ENCODE results near the gene MACROD2.

Gene MACROD2

DNA sequence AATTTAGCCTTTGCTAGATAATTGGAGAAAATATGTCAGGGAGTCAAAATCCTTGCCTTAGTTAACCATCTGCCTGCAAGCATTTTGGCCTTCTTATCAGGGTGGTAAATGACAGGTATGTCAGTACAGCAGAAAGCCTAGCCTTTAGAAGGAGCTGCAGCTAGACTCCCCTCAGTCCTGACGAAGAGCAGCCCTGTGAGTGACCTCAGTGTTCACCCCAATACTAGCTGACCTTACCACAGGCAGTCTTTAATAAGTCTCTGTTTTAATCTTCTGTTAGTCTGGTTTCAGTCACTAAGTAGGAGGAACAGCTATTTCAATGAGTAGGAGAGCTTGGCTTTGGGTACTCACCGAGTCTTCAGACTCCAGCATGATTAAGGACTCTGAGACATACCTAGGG, 682.1 kb downstream of the MACROD2 start:
- no peaks in the 10 kb centered on the region for H3K36me3 ChIP-seq (ENCODE audit: control insufficient read depth in 2 of 2, insufficient read depth in 1 of 2, low read length in 2 of 2)
- H3K4me1 ChIP-seq (ENCODE audit: control insufficient read depth, insufficient read depth, low read length), result no peaks in the 10 kb centered on the region
- TF ChIP-seq ZBTB21 (tag by site-specific recombination; IDR thresholded peaks at IDR 0.05) (no peak), ZNF596 (tag by site-specific recombination; IDR thresholded peaks at IDR 0.05) (no peak), ZNF514 (tag by site-specific recombination; IDR thresholded peaks at IDR 0.05) (no peak), ZNF777 (tag by site-specific recombination; IDR thresholded peaks at IDR 0.05; ENCODE audit: borderline replicate concordance) (no peak)
- TF ChIP-seq, protein P1, sequence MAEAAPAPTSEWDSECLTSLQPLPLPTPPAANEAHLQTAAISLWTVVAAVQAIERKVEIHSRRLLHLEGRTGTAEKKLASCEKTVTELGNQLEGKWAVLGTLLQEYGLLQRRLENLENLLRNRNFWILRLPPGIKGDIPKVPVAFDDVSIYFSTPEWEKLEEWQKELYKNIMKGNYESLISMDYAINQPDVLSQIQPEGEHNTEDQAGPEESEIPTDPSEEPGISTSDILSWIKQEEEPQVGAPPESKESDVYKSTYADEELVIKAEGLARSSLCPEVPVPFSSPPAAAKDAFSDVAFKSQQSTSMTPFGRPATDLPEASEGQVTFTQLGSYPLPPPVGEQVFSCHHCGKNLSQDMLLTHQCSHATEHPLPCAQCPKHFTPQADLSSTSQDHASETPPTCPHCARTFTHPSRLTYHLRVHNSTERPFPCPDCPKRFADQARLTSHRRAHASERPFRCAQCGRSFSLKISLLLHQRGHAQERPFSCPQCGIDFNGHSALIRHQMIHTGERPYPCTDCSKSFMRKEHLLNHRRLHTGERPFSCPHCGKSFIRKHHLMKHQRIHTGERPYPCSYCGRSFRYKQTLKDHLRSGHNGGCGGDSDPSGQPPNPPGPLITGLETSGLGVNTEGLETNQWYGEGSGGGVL (tag by site-specific recombination; IDR thresholded peaks at IDR 0.05), result no peak
- TF ChIP-seq, protein P2, sequence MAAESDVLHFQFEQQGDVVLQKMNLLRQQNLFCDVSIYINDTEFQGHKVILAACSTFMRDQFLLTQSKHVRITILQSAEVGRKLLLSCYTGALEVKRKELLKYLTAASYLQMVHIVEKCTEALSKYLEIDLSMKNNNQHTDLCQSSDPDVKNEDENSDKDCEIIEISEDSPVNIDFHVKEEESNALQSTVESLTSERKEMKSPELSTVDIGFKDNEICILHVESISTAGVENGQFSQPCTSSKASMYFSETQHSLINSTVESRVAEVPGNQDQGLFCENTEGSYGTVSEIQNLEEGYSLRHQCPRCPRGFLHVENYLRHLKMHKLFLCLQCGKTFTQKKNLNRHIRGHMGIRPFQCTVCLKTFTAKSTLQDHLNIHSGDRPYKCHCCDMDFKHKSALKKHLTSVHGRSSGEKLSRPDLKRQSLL (tag by site-specific recombination; IDR thresholded peaks at IDR 0.05), result no peak
- TF ChIP-seq, protein P3, sequence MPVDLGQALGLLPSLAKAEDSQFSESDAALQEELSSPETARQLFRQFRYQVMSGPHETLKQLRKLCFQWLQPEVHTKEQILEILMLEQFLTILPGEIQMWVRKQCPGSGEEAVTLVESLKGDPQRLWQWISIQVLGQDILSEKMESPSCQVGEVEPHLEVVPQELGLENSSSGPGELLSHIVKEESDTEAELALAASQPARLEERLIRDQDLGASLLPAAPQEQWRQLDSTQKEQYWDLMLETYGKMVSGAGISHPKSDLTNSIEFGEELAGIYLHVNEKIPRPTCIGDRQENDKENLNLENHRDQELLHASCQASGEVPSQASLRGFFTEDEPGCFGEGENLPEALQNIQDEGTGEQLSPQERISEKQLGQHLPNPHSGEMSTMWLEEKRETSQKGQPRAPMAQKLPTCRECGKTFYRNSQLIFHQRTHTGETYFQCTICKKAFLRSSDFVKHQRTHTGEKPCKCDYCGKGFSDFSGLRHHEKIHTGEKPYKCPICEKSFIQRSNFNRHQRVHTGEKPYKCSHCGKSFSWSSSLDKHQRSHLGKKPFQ (tag by site-specific recombination; IDR thresholded peaks at IDR 0.05), result no peak
- TF ChIP-seq, protein P4, sequence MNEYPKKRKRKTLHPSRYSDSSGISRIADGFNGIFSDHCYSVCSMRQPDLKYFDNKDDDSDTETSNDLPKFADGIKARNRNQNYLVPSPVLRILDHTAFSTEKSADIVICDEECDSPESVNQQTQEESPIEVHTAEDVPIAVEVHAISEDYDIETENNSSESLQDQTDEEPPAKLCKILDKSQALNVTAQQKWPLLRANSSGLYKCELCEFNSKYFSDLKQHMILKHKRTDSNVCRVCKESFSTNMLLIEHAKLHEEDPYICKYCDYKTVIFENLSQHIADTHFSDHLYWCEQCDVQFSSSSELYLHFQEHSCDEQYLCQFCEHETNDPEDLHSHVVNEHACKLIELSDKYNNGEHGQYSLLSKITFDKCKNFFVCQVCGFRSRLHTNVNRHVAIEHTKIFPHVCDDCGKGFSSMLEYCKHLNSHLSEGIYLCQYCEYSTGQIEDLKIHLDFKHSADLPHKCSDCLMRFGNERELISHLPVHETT (tag by site-specific recombination; IDR thresholded peaks at IDR 0.05), result no peak
- H3K27ac ChIP-seq (ENCODE audit: extremely low read depth, low read depth, low read length), result no peak overlapping the region
- no peaks in the 10 kb centered on the region for H3K9me3 ChIP-seq (ENCODE audit: control insufficient read depth, insufficient read depth, low read depth, low read length)
- ChIA-PET CTCF (interaction anchor here (1.3 kb wide), 1 partner anchor 340 kb away, joined by 3 read pairs; the partner anchor contains the start of gene FLRT3), POLR2A (no interaction called here)
- no peak overlapping the region for H3K4me3 ChIP-seq (ENCODE audit: low read depth, low read length)

DNA sequence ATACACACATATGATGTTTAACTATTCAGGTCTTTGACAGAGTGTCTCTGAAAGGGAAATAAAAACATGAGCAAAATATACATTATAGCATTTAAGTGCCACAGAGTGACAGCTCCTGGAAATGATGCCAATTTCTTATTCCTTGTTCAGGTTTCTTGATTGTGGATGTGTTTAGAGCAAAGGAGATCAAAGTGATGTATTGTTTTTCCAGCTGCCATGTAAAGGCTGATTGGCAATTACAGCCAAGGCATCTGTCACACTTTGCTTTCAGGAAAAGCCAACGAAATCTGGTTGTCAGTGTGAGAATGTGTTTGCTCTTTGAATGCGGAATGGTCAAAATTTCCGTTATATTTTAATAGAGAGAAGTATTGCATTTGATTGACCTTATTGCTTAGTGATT, 689.9 kb downstream of the MACROD2 start:
- no peaks in the 10 kb centered on the region for H3K4me1 ChIP-seq (ENCODE audit: control insufficient read depth, insufficient read depth, low read length)
- no peak overlapping the region for H3K27ac ChIP-seq (ENCODE audit: extremely low read depth, low read depth, low read length)
- ChIA-PET POLR2A (no interaction called here), CTCF (no interaction called here)
- H3K36me3 ChIP-seq (ENCODE audit: control insufficient read depth in 2 of 2, insufficient read depth in 1 of 2, low read length in 2 of 2), result no peaks in the 10 kb centered on the region
- H3K9me3 ChIP-seq (ENCODE audit: control insufficient read depth, insufficient read depth, low read depth, low read length), result no peaks in the 10 kb centered on the region
- TF ChIP-seq ZNF658 (tag by site-specific recombination; IDR thresholded peaks at IDR 0.05), result no peak
- no peak for TF ChIP-seq SCRT2 (tag by site-specific recombination; IDR thresholded peaks at IDR 0.05)
- TF ChIP-seq, protein P5, sequence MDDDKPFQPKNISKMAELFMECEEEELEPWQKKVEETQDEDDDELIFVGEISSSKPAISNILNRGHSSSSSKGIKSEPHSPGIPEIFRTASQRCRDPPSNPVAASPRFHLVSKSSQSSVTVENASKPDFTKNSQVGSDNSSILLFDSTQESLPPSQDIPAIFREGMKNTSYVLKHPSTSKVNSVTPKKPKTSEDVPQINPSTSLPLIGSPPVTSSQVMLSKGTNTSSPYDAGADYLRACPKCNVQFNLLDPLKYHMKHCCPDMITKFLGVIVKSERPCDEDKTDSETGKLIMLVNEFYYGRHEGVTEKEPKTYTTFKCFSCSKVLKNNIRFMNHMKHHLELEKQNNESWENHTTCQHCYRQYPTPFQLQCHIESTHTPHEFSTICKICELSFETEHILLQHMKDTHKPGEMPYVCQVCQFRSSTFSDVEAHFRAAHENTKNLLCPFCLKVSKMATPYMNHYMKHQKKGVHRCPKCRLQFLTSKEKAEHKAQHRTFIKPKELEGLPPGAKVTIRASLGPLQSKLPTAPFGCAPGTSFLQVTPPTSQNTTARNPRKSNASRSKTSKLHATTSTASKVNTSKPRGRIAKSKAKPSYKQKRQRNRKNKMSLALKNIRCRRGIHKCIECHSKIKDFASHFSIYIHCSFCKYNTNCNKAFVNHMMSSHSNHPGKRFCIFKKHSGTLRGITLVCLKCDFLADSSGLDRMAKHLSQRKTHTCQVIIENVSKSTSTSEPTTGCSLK (tag by site-specific recombination; IDR thresholded peaks at IDR 0.05), result no peak
- TF ChIP-seq, protein P6, sequence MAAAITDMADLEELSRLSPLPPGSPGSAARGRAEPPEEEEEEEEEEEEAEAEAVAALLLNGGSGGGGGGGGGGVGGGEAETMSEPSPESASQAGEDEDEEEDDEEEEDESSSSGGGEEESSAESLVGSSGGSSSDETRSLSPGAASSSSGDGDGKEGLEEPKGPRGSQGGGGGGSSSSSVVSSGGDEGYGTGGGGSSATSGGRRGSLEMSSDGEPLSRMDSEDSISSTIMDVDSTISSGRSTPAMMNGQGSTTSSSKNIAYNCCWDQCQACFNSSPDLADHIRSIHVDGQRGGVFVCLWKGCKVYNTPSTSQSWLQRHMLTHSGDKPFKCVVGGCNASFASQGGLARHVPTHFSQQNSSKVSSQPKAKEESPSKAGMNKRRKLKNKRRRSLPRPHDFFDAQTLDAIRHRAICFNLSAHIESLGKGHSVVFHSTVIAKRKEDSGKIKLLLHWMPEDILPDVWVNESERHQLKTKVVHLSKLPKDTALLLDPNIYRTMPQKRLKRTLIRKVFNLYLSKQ (tag by site-specific recombination; IDR thresholded peaks at IDR 0.05; ENCODE audit: borderline replicate concordance), result no peak
- TF ChIP-seq ZNF112 (tag by site-specific recombination; IDR thresholded peaks at IDR 0.05), result no peak
- TF ChIP-seq YY1 (tag by site-specific recombination; IDR thresholded peaks at IDR 0.05), result no peak
- no peak overlapping the region for H3K4me3 ChIP-seq (ENCODE audit: low read depth, low read length)
